HUES6 (cell line): ENCODE measurements around the gene RTP4.
A peak's percentile ranks its signal among the peaks of the same experiment; 100 is the strongest.

ENCODE experiments used
- H3K27ac ChIP-seq: 2 replicates; pipeline ENCODE4 v1.7.0; 2013; ENCODE audit warnings: low read depth, mild to moderate bottlenecking, low read length, inconsistent platforms
- H3K27me3 ChIP-seq: 2 replicates; pipeline ENCODE4 v1.6.1; 2013; ENCODE audit warnings: low read length; ENCODE audit not compliant: control insufficient read depth, insufficient read depth
- H3K36me3 ChIP-seq: 2 replicates; pipeline ENCODE4 v1.6.1; 2013; ENCODE audit warnings: low read length; ENCODE audit not compliant: control insufficient read depth, insufficient read depth
- H3K4me1 ChIP-seq: 2 replicates; pipeline ENCODE4 v1.6.1; 2013; ENCODE audit warnings: low read length; ENCODE audit not compliant: control insufficient read depth, insufficient read depth
- H3K4me3 ChIP-seq: 2 replicates; pipeline ENCODE4 v1.5.1; 2013; ENCODE audit warnings: low read depth, low read length
- H3K9ac ChIP-seq: one replicate; pipeline ENCODE4 v1.6.1; 2013; ENCODE audit warnings: mild to moderate bottlenecking, low read length
- H3K9me3 ChIP-seq: 2 replicates; pipeline ENCODE4 v1.6.1; 2013; ENCODE audit warnings: low read depth, low read length; ENCODE audit not compliant: control insufficient read depth, insufficient read depth

Gene RTP4

GRCh38 chr3:187368251-187369088 is at the start of gene RTP4:
Gene RTP4 (plus strand): TSS chr3:187368385. CDS start chr3:187368442, 57 bp downstream.
- Histone ChIP-seq H3K9ac (no peak within 1 kb of the TSS), H3K27ac (no peak within 1 kb of the TSS), H3K9me3 (no peaks in the 10 kb centered on the region), H3K36me3 (no peaks in the 10 kb centered on the region), H3K4me1 (peaks cover 14% of the 10 kb centered on the region), H3K27me3 (no peaks in the 10 kb centered on the region), H3K4me3 (no peak within 1 kb of the TSS)

GRCh38 chr3:187318819-187319616 is 49.2 kb upstream of the RTP4 start:
- Histone ChIP-seq H3K27ac (no peak overlapping the region), H3K4me1 (peaks cover 14% of the 10 kb centered on the region; the same call in 1 of the 2 replicates), H3K9ac (peak overlapping the region; percentile 21), H3K9me3 (no peaks in the 10 kb centered on the region), H3K36me3 (no peaks in the 10 kb centered on the region), H3K4me3 (no peak overlapping the region), H3K27me3 (no peaks in the 10 kb centered on the region)

- Histone ChIP-seq H3K36me3 (no peaks in the 10 kb centered on the region), H3K27me3 (no peaks in the 10 kb centered on the region), H3K9ac (no peak overlapping the region), H3K4me1 (peaks cover 14% of the 10 kb centered on the region; the same call in 1 of the 2 replicates), H3K9me3 (no peaks in the 10 kb centered on the region), H3K4me3 (no peak overlapping the region), H3K27ac (no peak overlapping the region)
Observed at GRCh38 chr3:187319699-187320302, 48.4 kb upstream of the RTP4 start.

GRCh38 chr3:187321766-187322165 is 46.4 kb upstream of the RTP4 start:
- no peak overlapping the region for H3K4me3 ChIP-seq
- no peaks in the 10 kb centered on the region for H3K36me3 ChIP-seq
- H3K27me3 ChIP-seq, result no peaks in the 10 kb centered on the region
- no peaks in the 10 kb centered on the region for H3K9me3 ChIP-seq
- peaks cover 14% of the 10 kb centered on the region; the same call in 1 of the 2 replicates for H3K4me1 ChIP-seq
- H3K9ac ChIP-seq, result no peak overlapping the region
- H3K27ac ChIP-seq, result no peak overlapping the region

GRCh38 chr3:187322291-187322690 is 45.9 kb upstream of the RTP4 start:
- Histone ChIP-seq H3K27me3 (no peaks in the 10 kb centered on the region), H3K36me3 (no peaks in the 10 kb centered on the region), H3K4me1 (peaks cover 13% of the 10 kb centered on the region; the same call in 1 of the 2 replicates), H3K27ac (no peak overlapping the region), H3K4me3 (no peak overlapping the region), H3K9ac (no peak overlapping the region), H3K9me3 (no peaks in the 10 kb centered on the region)

GRCh38 chr3:187323091-187323490 is 45.1 kb upstream of the RTP4 start:
- Histone ChIP-seq H3K27me3 (no peaks in the 10 kb centered on the region), H3K36me3 (no peaks in the 10 kb centered on the region), H3K27ac (no peak overlapping the region), H3K4me3 (no peak overlapping the region), H3K9ac (no peak overlapping the region), H3K4me1 (peaks cover 10% of the 10 kb centered on the region; the same call in 1 of the 2 replicates), H3K9me3 (no peaks in the 10 kb centered on the region)

- H3K4me1 ChIP-seq, result no peaks in the 10 kb centered on the region
- no peak overlapping the region for H3K27ac ChIP-seq
- H3K9ac ChIP-seq, result no peak overlapping the region
- H3K36me3 ChIP-seq, result no peaks in the 10 kb centered on the region
- H3K9me3 ChIP-seq, result no peaks in the 10 kb centered on the region
- H3K27me3 ChIP-seq, result no peaks in the 10 kb centered on the region
- H3K4me3 ChIP-seq, result no peak overlapping the region
Observed at GRCh38 chr3:187325632-187326031, 42.6 kb upstream of the RTP4 start.

GRCh38 chr3:187327845-187328244 is 40.3 kb upstream of the RTP4 start:
- H3K9ac ChIP-seq, result no peak overlapping the region
- no peaks in the 10 kb centered on the region for H3K36me3 ChIP-seq
- no peaks in the 10 kb centered on the region for H3K27me3 ChIP-seq
- no peaks in the 10 kb centered on the region for H3K9me3 ChIP-seq
- no peak overlapping the region for H3K27ac ChIP-seq
- peaks cover 4% of the 10 kb centered on the region; the same call in 1 of the 2 replicates for H3K4me1 ChIP-seq
- H3K4me3 ChIP-seq, result no peak overlapping the region

GRCh38 chr3:187328691-187329090 is 39.5 kb upstream of the RTP4 start:
- H3K36me3 ChIP-seq, result no peaks in the 10 kb centered on the region
- H3K27ac ChIP-seq, result no peak overlapping the region
- no peak overlapping the region for H3K9ac ChIP-seq
- no peak overlapping the region for H3K4me3 ChIP-seq
- no peaks in the 10 kb centered on the region for H3K9me3 ChIP-seq
- peaks cover 8% of the 10 kb centered on the region; the same call in 1 of the 2 replicates for H3K4me1 ChIP-seq
- no peaks in the 10 kb centered on the region for H3K27me3 ChIP-seq

- Histone ChIP-seq H3K27me3 (no peaks in the 10 kb centered on the region), H3K27ac (no peak overlapping the region), H3K9me3 (no peaks in the 10 kb centered on the region), H3K4me3 (no peak overlapping the region), H3K4me1 (peaks cover 17% of the 10 kb centered on the region), H3K36me3 (no peaks in the 10 kb centered on the region), H3K9ac (no peak overlapping the region)
Observed at GRCh38 chr3:187334904-187335303, 33.3 kb upstream of the RTP4 start.
